ENCODE data around the gene EMC6.

The EMC6 gene

GRCh38 chr17:3715296-3715695, 46.7 kb downstream of the EMC6 start:
- no peak for DNase-seq

GRCh38 chr17:3718201-3718600, 49.6 kb downstream of the EMC6 start:
- no peak for DNase-seq

- DNase-seq: no peak
These were observed 50.7 kb downstream of the EMC6 start for GRCh38 chr17:3719265-3719664.

Data from NCI-H2227 treated with DMSO at 0.1 percent for 48 hours (cell line).